HepG2 (cell line): ENCODE results near the gene CYP4A22. TPM values are rescaled to one million over a fixed set of nuclear protein-coding genes. Genes with fewer than 3 reads are reported as not detected.
A peak's percentile ranks its signal among the peaks of the same experiment; 100 is the strongest.
"Not testable (repeated sequence)": the region's sequence is repeated elsewhere in the genome, so short reads cannot be mapped to it uniquely, and the experiment has no call there.

Source experiments
- ATAC-seq: fragments of 200-7000 bp; cut with Tn5 transposase; 3 replicates; pipeline ENCODE4 v1.9.1; 2020; ENCODE audit warnings: mild to moderate bottlenecking, moderate library complexity
- BruUV-seq: library from RNA; stranded (reverse); fragments of 400-500 nt; replicated peaks from 2 replicates; lab custom pipeline; 2021; lab: Mats Ljungman, UMichigan
- CTCF ChIA-PET: fragments of 300-600 bp; formaldehyde crosslinking; extraction: SDS; loops from one replicate; lab custom pipeline; 2021; ENCODE audit warnings: low total read pairs, inconsistent platforms, low intra/inter-chr PET ratio; lab: Yijun Ruan, JAX
- POLR2A ChIA-PET: fragments of 350-600 bp; sonication (Branson Sonifier 250); formaldehyde crosslinking; loops from one replicate; lab custom pipeline; 2020; ENCODE audit warnings: antibody characterized with exemption, inconsistent platforms; lab: Yijun Ruan, JAX
- DNase-seq: peaks from one replicate; pipeline ENCODE4 v3.0.0-alpha.2; 2015; ENCODE audit warnings: low spot score
- FAIRE-seq: peaks from 3 replicates; lab custom pipeline; 2011; peaks lifted over from hg19 to GRCh38; lab: Jason Lieb, UNC
- H2AFZ ChIP-seq: one replicate; pipeline ENCODE4 v1.6.1; 2011; ENCODE audit warnings: low read length, inconsistent platforms
- H3K27ac ChIP-seq: fragments of 300-600 bp; 3 replicates; pipeline ENCODE4 v1.8.0; 2011; ENCODE audit warnings: mixed run types, mild to moderate bottlenecking, mixed read lengths, low read length, inconsistent platforms; ENCODE audit not compliant: insufficient read depth; ENCODE audit errors: extremely low read length
- H3K27me3 ChIP-seq, 2 experiments: fragments of 200-600 bp in 1 of 2; 2 replicates in 1 of 2; 3 replicates in 1 of 2; pipeline versions ENCODE4 v1.6.0 to v1.8.0; 2011; ENCODE audit warnings: low read length in 2 of 2, mild to moderate bottlenecking in 2 of 2, moderate library complexity in 2 of 2, inconsistent platforms in 1 of 2; ENCODE audit not compliant: insufficient read depth in 2 of 2, control insufficient read depth in 1 of 2
- H3K36me3 ChIP-seq, 2 experiments: fragments of 200-600 bp in 1 of 2; replicated peaks in 1 of 2; 2 replicates in 1 of 2; 3 replicates in 1 of 2; pipeline versions ENCODE4 v1.5.1 to v1.8.0; 2011; ENCODE audit warnings: low read length in 2 of 2, inconsistent platforms in 1 of 2; ENCODE audit not compliant: insufficient read depth in 2 of 2, control insufficient read depth in 1 of 2
- H3K4me1 ChIP-seq: 2 replicates; pipeline ENCODE4 v1.5.1; 2012; ENCODE audit warnings: low read length, inconsistent platforms; ENCODE audit not compliant: insufficient read depth
- H3K4me2 ChIP-seq: 2 replicates; pipeline ENCODE4 v1.6.0; 2011; ENCODE audit warnings: low read depth, low read length, inconsistent platforms
- H3K4me3 ChIP-seq, 3 experiments: fragments of 200-600 bp in 1 of 3; sonication (generic), shearing (Covaris generic) in 1 of 3; replicated peaks in 1 of 3; 2 replicates each; pipeline ENCODE4 v1.5.1; 2011 to 2016; ENCODE audit warnings: low read length in 3 of 3, inconsistent platforms in 2 of 3, low read depth in 2 of 3, mild to moderate bottlenecking in 2 of 3, control low read depth in 1 of 3, mixed read lengths in 1 of 3; ENCODE audit not compliant: insufficient read depth in 1 of 3
- H3K79me2 ChIP-seq: one replicate; pipeline ENCODE4 v1.6.1; 2011; ENCODE audit warnings: low read length, inconsistent platforms; ENCODE audit not compliant: insufficient read depth
- H3K9ac ChIP-seq: 2 replicates; pipeline ENCODE4 v1.6.0; 2011; ENCODE audit warnings: mild to moderate bottlenecking, low read depth, low read length, inconsistent platforms; ENCODE audit not compliant: insufficient read depth
- H3K9me3 ChIP-seq: 2 replicates; pipeline ENCODE4 v1.5.1; 2012; ENCODE audit warnings: mild to moderate bottlenecking, low read length
- H4K20me1 ChIP-seq: 2 replicates; pipeline ENCODE4 v1.6.0; 2011; ENCODE audit warnings: inconsistent platforms, mild to moderate bottlenecking, low read length, moderate library complexity; ENCODE audit not compliant: insufficient read depth
- CEBPG ChIP-seq: IDR thresholded peaks from 2 replicates; pipeline ENCODE4 v1.6.1; 2016
- KDM1A ChIP-seq: IDR thresholded peaks from 2 replicates; pipeline ENCODE4 v1.6.1; 2016; ENCODE audit warnings: missing compliant biosample characterization
- STAG1 ChIP-seq: sonication (generic); formaldehyde crosslinking; IDR thresholded peaks from 2 replicates; pipeline ENCODE4 v1.4.0; 2020; ENCODE audit warnings: missing genetic modification reagents
- ZMYM3 ChIP-seq: sonication (generic); formaldehyde crosslinking; IDR thresholded peaks from 2 replicates; pipeline ENCODE4 v1.5.1; 2020; ENCODE audit warnings: mild to moderate bottlenecking, missing genetic modification reagents
- ZNF652 ChIP-seq: IDR thresholded peaks from 2 replicates; pipeline ENCODE4 v1.6.1; 2016; ENCODE audit warnings: low read depth, borderline replicate concordance
- WGBS: methylation state at CpG from one replicate; pipeline ENCODE4 v1.1.6; 2017; ENCODE audit warnings: low lambda C conversion rate; 5-methylcytosine and 5-hydroxymethylcytosine counted together
- in situ Hi-C: cut with HindIII; loops from 2 replicates; pipeline ENCODE4 v1.10.0; 2017; ENCODE audit warnings: low pct_unique_long_range_greater_than_20kb; ENCODE audit not compliant: extremely low pct_ligation_motif_present
- intact Hi-C: fragments of 100-400 bp; cut with micrococcal nuclease; formaldehyde crosslinking; loops from one replicate; pipeline ENCODE4 v1.10.0; 2022; ENCODE audit not compliant: unreplicated experiment
- polyA plus RNA-seq, 8 experiments: library from polyadenylated mRNA; depleted of rRNA in 3 of 8; stranded (reverse) in 7 of 8; unstranded in 1 of 8; fragments of >200 nt; fragmentation: Illumina TruSeq in 4 of 8; extraction: Trizol in 4 of 8; gene quantifications; 2 replicates each; pipeline versions ENCODE4 v1.2.1 to v1.2.3, GENCODE V29; 2011 to 2016; ENCODE audit warnings: low read depth in 4 of 8, missing spikeins in 1 of 8, mixed read lengths in 1 of 8; ENCODE audit not compliant: insufficient read depth in 1 of 8
- total RNA-seq, 5 experiments: library from RNA; depleted of rRNA; stranded (reverse); fragments of >200 nt; fragmentation: Illumina TruSeq; extraction: Trizol; gene quantifications; 2 replicates each; pipeline ENCODE4 v1.2.3, GENCODE V29; 2016; ENCODE audit warnings: low read depth in 1 of 5
- TF ChIP-seq, protein P1 (sequence below): sonication (generic); formaldehyde crosslinking; IDR thresholded peaks from 2 replicates; pipeline ENCODE4 v1.5.0; 2020; ENCODE audit warnings: mild to moderate bottlenecking, missing genetic modification reagents, moderate library complexity

Gene CYP4A22
- total and polyA plus RNA-seq, 2 of the 13 experiments (the other 11 are each of a cell fraction or from before 2014, with no cell fraction given): not detected

DNA sequence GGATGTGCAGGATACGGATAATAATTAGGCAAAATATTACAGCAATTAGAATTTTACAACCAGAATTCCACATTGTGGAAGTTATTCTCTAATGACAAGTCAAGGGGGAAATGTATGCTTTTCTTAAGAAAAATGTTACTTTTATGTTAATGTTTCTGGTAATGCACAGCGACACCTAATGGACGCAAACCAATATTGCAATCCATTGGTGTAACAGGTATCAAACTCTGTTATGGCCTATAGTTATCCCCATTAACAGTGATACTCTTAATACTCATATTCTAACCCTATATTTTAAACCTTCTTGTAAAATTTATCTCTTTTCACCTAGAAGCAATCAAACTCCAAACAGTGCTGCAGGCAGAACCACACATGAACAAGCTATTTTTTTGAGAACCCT, 47.9 kb upstream of the CYP4A22 start:
- DNase-seq: peak; percentile 8
- H3K36me3 ChIP-seq, in situ Hi-C loops, H3K4me2 ChIP-seq, intact Hi-C loops, H3K27ac ChIP-seq, H3K4me3 ChIP-seq, FAIRE-seq, H4K20me1 ChIP-seq, H2AFZ ChIP-seq, BruUV-seq, H3K9ac ChIP-seq, H3K79me2 ChIP-seq, H3K9me3 ChIP-seq, POLR2A ChIA-PET, H3K4me1 ChIP-seq, ATAC-seq, H3K27me3 ChIP-seq: not testable (repeated sequence)
- 2% methylated on average over 3 of the region's 3 CpGs for WGBS
- CTCF ChIA-PET: interaction anchor here (1.2 kb wide), 1 partner anchor 341 kb away, joined by 3 read pairs; no protein-coding TSS in a partner anchor
- TF ChIP-seq, protein P1, sequence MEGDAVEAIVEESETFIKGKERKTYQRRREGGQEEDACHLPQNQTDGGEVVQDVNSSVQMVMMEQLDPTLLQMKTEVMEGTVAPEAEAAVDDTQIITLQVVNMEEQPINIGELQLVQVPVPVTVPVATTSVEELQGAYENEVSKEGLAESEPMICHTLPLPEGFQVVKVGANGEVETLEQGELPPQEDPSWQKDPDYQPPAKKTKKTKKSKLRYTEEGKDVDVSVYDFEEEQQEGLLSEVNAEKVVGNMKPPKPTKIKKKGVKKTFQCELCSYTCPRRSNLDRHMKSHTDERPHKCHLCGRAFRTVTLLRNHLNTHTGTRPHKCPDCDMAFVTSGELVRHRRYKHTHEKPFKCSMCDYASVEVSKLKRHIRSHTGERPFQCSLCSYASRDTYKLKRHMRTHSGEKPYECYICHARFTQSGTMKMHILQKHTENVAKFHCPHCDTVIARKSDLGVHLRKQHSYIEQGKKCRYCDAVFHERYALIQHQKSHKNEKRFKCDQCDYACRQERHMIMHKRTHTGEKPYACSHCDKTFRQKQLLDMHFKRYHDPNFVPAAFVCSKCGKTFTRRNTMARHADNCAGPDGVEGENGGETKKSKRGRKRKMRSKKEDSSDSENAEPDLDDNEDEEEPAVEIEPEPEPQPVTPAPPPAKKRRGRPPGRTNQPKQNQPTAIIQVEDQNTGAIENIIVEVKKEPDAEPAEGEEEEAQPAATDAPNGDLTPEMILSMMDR (CRISPR knock-in tag): peak; percentile 45
- TF ChIP-seq STAG1: peak; percentile 48
- TF ChIP-seq CEBPG (CRISPR knock-in tag): 0 out of 2 replicates have a peak, but pooled peaks have one; percentile 12

DNA sequence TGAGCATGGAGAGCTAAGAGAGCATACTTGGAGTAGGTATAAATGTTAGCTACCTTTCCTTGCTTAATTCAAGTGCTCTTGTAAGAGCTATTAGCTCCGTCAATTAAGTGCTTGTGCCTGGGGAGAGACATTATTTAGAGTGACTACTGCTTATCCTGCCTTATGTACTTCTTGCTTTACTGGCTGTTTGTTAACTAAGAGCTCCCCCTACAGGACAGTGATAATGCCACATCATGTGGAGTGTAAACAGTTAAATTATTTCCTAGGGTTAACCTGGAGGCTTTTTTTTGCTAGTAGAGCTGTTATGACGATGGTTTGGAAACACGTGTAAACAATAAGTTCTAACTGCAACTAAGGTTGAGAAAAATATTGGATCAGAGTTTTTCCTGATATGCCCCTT, 45.8 kb upstream of the CYP4A22 start:
- WGBS: 0% methylated on average over 3 of the region's 3 CpGs
- ATAC-seq, H3K9me3 ChIP-seq, FAIRE-seq, DNase-seq, H3K4me2 ChIP-seq, H4K20me1 ChIP-seq, POLR2A ChIA-PET, H3K27ac ChIP-seq, H3K9ac ChIP-seq, H3K36me3 ChIP-seq, H3K4me1 ChIP-seq, H3K4me3 ChIP-seq, H2AFZ ChIP-seq, BruUV-seq, intact Hi-C loops, in situ Hi-C loops, H3K79me2 ChIP-seq, H3K27me3 ChIP-seq, CTCF ChIA-PET: not testable (repeated sequence)
- 0 out of 2 replicates have a peak, but pooled peaks have one; percentile 13 for TF ChIP-seq KDM1A (CRISPR knock-in tag)
- TF ChIP-seq ZMYM3 (CRISPR knock-in tag): peak; percentile 54; the same call in 1 of the 2 replicates
- peak; percentile 79 for TF ChIP-seq ZNF652
